Uterus (tissue), 4 donors: Measurements from ENCODE around the gene IL17RD. TPM values are rescaled to one million over a fixed set of nuclear protein-coding genes. Genes with fewer than 3 reads are reported as not detected.
A peak's percentile ranks its signal among the peaks of the same experiment; 100 is the strongest.

Experiments used
- DNase-seq, 2 donors: peaks; one replicate each; pipeline ENCODE4 v3.0.0-alpha.2; 2019 to 2020
- H3K27ac ChIP-seq, 2 donors: fragments of 200-600 bp; sonication (generic); 1 replicate in 1 of 2; 2 replicates in 1 of 2; pipeline ENCODE4 v1.5.1; 2016 to 2018
- H3K27me3 ChIP-seq, 2 donors: fragments of 200-600 bp; sonication (generic); one replicate each; pipeline ENCODE4 v1.5.1; 2018 to 2019; ENCODE audit warnings: control low read depth in 1 of 2
- H3K36me3 ChIP-seq, 2 donors: fragments of 200-600 bp; sonication (generic); one replicate each; pipeline ENCODE4 v1.5.1; 2019; ENCODE audit warnings: control low read depth in 1 of 2
- H3K4me1 ChIP-seq, 2 donors: fragments of 200-600 bp; sonication (generic); one replicate each; pipeline ENCODE4 v1.5.1; 2018 to 2019; ENCODE audit warnings: control low read depth in 1 of 2
- H3K4me3 ChIP-seq, 2 donors: fragments of 200-600 bp; sonication (generic); 1 replicate in 1 of 2; 2 replicates in 1 of 2; pipeline ENCODE4 v1.5.1; 2018 to 2019; ENCODE audit warnings: mild to moderate bottlenecking in 1 of 2
- H3K9me3 ChIP-seq, 2 donors: fragments of 200-600 bp; sonication (generic); one replicate each; pipeline ENCODE4 v1.5.1; 2019; ENCODE audit warnings: control low read depth in 1 of 2
- POLR2A ChIP-seq, 2 donors: fragments of 450-650 bp; IDR thresholded peaks; one replicate each; pipeline ENCODE4 v1.6.1; 2016; ENCODE audit warnings: antibody characterized with exemption in 2 of 2, mild to moderate bottlenecking in 1 of 2, moderate library complexity in 1 of 2
- intact Hi-C: fragments of 100-400 bp; cut with DNase I; formaldehyde crosslinking; loops from one replicate; pipeline ENCODE4 v1.15.1; 2023; ENCODE audit warnings: low total_unique reads
- total RNA-seq, 4 donors: library from RNA; depleted of rRNA in 3 of 4; stranded (reverse); fragments of >200 nt in 3 of 4; gene quantifications; one replicate each; pipeline versions ENCODE4 v1.1.0 to v1.2.4, GENCODE V29; 2014 to 2023
- TF ChIP-seq, protein P1 (sequence below), 4 experiments: fragments of 200-600 bp in 2 of 4; fragments of 450-650 bp in 2 of 4; sonication (generic) in 2 of 4; IDR thresholded peaks; one replicate each; pipeline ENCODE4 v1.5.1; 2016 to 2019; ENCODE audit warnings: antibody characterized with exemption in 4 of 4, mild to moderate bottlenecking in 2 of 4, moderate library complexity in 1 of 4
- donor health status: DM: yes; HTN: yes; CAD: no.

Gene IL17RD
- total RNA-seq, 4 donors from 2014 or later = 19.0 to 95.9 (median 52.5) TPM

DNA sequence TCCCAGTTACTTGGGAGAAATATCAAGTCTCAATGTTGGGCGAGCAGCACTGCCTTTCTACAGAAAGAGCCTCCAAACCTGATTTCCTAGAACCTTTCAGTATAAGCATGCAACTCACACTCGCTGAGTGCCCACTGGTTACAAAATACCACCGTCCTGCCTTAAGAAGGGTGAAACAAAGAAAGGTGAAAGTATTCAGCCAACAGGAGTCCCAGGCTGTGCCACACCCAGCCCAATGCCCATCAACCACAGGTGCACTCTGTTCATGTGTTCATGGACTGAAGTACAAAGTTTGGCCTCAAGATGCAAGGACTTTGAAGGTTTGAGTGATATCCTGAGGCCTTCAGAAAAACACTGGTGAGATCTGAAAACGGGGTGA, 34.0 kb downstream of the IL17RD start:
- peak overlapping the region; percentile 91 to 97 for H3K27ac ChIP-seq
- H3K27me3 ChIP-seq = no peaks in the 10 kb centered on the region
- no peak for DNase-seq
- H3K36me3 ChIP-seq = no peaks in the 10 kb centered on the region
- intact Hi-C loops = no loop called here
- H3K4me3 ChIP-seq = no peak overlapping the region
- TF ChIP-seq, protein P1, sequence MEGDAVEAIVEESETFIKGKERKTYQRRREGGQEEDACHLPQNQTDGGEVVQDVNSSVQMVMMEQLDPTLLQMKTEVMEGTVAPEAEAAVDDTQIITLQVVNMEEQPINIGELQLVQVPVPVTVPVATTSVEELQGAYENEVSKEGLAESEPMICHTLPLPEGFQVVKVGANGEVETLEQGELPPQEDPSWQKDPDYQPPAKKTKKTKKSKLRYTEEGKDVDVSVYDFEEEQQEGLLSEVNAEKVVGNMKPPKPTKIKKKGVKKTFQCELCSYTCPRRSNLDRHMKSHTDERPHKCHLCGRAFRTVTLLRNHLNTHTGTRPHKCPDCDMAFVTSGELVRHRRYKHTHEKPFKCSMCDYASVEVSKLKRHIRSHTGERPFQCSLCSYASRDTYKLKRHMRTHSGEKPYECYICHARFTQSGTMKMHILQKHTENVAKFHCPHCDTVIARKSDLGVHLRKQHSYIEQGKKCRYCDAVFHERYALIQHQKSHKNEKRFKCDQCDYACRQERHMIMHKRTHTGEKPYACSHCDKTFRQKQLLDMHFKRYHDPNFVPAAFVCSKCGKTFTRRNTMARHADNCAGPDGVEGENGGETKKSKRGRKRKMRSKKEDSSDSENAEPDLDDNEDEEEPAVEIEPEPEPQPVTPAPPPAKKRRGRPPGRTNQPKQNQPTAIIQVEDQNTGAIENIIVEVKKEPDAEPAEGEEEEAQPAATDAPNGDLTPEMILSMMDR (IDR thresholded peaks at IDR 0.05) = no peak
- TF ChIP-seq POLR2A (IDR thresholded peaks at IDR 0.05) = no peak
- peaks cover 0 to 2% of the 10 kb centered on the region in 2 donors for H3K4me1 ChIP-seq
- H3K9me3 ChIP-seq = no peaks in the 10 kb centered on the region

DNA sequence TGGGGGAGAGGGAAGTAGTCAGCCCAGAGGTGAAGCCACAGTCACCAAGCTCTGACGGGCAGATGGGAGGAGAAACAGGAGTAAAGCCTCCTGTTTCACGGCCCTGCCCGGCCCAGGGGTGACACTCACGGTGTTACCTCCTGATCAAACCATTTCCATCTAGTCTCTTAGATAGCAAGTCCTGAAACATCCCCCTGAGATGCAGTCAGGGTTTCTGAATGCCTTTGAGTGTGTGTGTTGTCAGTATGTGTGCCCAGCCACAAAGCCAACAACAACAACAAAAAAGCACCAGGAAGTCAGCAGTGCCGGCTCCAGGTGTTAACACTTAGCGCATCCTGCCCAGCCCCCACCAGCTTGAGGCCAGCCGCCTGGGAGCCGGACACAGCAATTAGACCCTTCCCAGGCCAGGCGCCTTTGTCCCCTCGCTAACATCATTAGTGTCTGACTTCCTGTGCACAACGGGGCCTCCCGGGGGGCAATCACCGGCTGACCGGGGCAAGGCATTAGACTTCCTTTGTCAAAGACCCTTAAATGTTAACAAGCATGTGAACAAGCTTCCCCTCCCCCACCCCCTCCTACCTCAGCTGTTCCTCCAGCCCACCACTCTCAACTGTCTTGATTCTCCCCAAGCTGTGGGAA, 34.5 kb downstream of the IL17RD start:
- TF ChIP-seq, protein P1 (IDR thresholded peaks at IDR 0.05) = no peak
- no peak for TF ChIP-seq POLR2A (IDR thresholded peaks at IDR 0.05)
- DNase-seq = peak in 1 of 2 donors; percentile 59
- Histone ChIP-seq H3K36me3 (no peaks in the 10 kb centered on the region), H3K9me3 (no peaks in the 10 kb centered on the region), H3K4me3 (no peak overlapping the region), H3K4me1 (peaks cover 0 to 2% of the 10 kb centered on the region in 2 donors), H3K27me3 (no peaks in the 10 kb centered on the region), H3K27ac (peak overlapping the region; percentile 91 to 97)
- intact Hi-C loops = no loop called here

DNA sequence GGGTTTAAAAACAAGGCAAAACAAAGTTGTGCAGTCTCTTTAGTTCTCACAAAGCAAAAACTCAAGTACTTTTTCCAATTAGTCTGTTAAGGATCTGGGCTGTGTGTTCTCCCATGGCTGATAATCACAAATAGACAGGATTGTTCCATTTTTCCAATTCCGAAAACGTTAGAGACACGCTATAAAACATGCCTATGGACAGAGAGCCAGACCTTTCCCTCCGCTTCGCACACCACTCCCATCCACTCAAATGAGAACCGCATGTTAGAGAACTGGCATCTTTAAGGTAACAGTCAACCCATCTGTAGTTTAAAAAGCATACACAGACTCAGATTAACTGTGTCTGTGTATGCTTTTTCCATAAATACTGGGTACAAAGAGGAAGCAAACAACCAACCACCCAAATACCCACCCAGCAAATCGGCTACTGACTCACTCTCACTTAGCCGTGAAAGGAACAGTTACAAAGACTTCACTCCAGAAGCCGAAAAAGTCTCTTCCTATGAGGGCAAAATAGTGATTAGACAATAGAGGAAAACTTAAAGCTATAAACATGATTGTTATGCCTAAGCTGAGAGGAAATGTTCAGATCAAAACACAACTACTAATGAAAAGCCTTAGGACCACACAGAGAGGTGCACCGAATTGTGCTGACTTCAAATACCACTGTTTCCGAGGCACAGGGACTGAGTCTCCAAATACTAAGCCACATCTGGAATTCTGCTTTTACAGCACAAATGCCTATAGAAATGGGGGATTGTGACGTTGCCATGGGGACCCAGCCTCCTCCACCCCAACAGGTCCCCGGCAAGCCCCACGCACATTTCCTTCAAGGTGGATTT, 36.1 kb downstream of the IL17RD start:
- Histone ChIP-seq H3K4me1 (peaks cover 0 to 10% of the 10 kb centered on the region in 2 donors), H3K27ac (peak overlapping the region; percentile 91 to 97), H3K9me3 (no peaks in the 10 kb centered on the region), H3K4me3 (peak overlapping the region in 1 of 2 donors; percentile 17), H3K27me3 (no peaks in the 10 kb centered on the region), H3K36me3 (no peaks in the 10 kb centered on the region)
- DNase-seq = no peak
- intact Hi-C loops = no loop called here
- TF ChIP-seq, protein P1 (IDR thresholded peaks at IDR 0.05) = no peak
- no peak for TF ChIP-seq POLR2A (IDR thresholded peaks at IDR 0.05)

DNA sequence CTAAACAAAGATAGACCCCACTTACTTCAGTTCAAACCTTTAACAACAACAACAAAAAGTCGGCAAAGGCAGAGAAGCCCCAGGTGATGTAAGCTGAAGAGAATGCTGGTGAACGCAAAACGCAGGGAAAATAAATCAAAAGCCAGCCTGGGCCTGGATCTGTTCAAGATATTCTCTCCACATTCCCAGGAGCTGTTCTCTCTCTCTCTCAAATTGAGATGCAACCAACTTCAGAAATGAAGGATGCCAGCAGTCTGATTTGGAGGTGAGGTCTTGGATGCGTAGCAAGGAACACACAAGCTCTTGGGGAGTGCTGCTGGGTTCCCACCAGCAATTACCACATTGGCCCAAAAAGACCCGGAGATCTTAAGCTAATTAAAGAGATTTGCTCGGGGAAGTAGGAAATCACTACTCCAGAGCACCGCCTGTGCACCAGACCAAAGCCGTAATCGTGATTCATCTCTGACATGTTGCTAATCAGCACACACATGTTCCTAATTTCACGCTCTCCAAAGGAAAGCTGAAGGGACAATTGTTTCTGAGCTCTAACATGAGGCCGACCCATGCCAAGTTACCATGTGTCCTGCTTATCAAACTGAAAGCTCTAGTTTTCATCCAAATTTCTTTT, 37.1 kb downstream of the IL17RD start:
- TF ChIP-seq, protein P1 (IDR thresholded peaks at IDR 0.05) = no peak
- TF ChIP-seq POLR2A (IDR thresholded peaks at IDR 0.05) = no peak
- H3K27me3 ChIP-seq = no peaks in the 10 kb centered on the region
- H3K9me3 ChIP-seq = no peaks in the 10 kb centered on the region
- H3K4me3 ChIP-seq = peak overlapping the region in 1 of 2 donors; percentile 17
- no peaks in the 10 kb centered on the region for H3K36me3 ChIP-seq
- H3K27ac ChIP-seq = peak overlapping the region; percentile 91 to 97
- peaks cover 0 to 13% of the 10 kb centered on the region in 2 donors for H3K4me1 ChIP-seq
- intact Hi-C loops = no loop called here
- DNase-seq = peak; percentile 60 to 77
